ENCODE data around the gene ZNF565. TPM values are rescaled to one million over a fixed set of nuclear protein-coding genes. Genes with fewer than 3 reads are reported as not detected.
A peak's percentile ranks its signal among the peaks of the same experiment; 100 is the strongest.
"Not testable (repeated sequence)": the region's sequence is repeated elsewhere in the genome, so short reads cannot be mapped to it uniquely, and the experiment has no call there.

ZNF565 gene
- total RNA-seq, 1 donor from 2014 or later: 3.8 TPM

DNA sequence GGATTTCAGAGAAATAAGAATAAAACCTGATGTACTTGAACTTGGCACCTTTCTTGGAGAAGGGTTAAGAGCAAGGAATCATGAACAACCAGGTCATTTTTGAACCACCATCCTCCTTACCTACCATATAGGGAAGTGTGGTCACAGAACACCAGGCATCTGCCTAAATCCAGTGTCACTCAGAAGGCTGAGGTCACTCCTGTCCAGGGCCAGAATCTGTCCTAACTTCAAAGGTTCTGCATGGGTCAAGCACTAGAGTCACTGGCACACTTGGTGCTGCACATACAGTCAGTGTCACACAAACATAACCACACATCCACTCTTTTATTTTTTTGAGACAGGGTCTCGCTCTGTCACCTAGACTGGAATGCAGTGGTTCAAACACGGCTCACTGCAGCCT lies 1.6 kb downstream of the ZNF565 start:
- no peak for DNase-seq (ENCODE audit: low read depth in 2 of 2)

DNA sequence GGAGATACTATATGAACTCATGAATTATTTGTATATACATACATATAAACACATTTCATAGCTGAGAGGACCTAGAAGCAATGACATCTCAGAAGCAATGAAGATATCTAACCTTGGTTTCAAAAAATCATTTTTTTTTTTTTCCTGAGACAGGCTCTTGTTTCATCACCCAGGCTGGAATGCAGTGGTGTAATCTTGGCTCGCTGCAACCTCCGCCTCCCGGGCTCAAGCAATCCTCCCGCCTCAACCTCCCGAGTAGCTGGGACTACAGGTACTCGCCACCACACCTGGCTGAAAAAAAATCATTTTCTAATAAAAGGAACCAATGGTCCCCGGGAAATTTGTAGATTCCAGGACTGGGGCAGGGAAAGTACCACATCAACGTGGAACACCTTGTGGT lies 4.0 kb downstream of the ZNF565 start:
- no peak for DNase-seq (ENCODE audit: low read depth in 2 of 2)

DNA sequence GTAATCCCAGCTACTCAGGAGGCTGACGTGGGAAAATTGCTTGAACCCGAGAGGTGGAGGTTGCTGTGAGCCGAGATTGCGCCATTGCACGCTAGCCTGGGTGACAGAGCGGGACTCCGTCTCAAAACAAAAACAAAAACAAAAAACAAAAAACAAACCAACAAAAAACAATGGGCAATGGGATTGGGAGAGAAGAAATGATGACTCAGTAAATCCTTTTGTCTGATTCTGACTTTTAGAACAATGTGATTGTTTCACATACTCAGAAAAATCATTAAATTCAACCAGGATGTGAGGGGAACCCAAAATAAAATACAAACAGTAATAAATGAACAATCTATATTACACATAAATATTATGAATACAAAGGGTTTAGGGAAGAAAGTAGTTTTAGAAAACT lies 5.1 kb downstream of the ZNF565 start:
- no peak for DNase-seq (ENCODE audit: low read depth in 2 of 2)

DNA sequence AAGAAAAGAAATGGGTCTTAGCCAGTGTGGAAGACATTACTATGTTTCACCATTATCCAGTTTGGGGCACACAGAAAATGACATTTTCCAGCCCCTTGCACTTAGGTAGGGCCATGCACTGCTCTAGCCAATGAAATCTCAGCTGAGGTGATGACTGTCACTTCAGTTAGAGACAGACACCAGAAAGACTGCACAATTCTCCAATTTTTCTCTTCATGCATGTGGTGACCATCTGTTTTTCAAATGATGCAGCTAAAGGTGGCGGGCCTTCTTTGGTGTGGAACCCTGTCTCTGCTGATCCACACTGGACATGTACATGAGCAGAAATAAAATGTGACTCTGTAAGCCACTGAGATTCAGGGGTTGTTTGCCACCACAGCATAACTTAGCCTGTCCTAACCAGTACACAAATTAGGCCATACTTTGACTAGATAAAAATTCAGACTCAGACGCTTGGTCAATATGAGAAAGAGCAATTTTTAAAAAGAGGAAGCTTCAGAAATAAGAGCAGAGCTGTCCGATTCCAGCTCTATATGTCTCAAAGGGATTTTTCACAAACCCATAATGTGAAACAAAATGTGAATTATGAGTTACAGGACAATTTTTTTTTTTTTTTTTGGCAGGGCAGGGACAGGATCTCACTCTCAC lies 6.7 kb downstream of the ZNF565 start:
- DNase-seq (ENCODE audit: low read depth in 2 of 2): no peak

DNA sequence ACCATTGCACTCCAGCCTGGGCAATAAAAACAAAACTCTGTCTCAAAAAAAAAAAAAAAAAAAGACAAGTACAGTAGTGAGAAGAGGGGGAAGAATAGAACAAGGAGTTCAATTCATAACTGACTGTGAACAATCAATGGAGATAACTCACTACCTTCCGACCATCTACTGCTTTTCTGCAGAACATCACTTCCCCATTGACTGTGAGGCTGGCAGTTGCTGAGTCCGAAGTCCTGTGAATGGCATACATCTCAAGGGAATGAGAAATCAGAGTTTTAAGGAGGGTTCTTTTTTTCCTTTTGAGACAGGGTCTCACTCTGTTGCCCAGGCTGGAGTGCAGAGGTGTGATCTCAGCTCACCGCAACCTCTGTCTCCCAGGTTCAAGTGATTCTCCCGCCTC lies 11.2 kb downstream of the ZNF565 start:
- DNase-seq (ENCODE audit: low read depth in 2 of 2): no peak

DNA sequence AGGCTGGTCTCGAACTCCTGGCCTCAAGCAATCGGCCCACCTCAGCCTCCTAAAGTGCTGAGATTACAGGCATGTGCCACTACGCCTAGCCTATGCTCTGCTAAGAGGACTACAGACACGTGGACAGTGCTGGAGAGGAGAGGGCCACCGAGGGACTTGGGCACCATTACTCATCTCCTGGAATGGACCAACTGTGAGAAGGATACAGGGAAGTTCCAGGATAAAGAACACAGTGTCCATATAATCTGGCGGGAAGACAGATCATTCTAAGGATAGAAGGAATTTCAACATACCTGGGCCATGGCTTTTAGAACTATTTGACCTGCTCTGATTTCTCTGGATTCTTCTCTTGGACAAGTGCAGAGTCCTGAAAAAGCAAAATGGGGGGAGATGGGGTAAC lies 12.8 kb downstream of the ZNF565 start:
- no peak for DNase-seq (ENCODE audit: low read depth in 2 of 2)

DNA sequence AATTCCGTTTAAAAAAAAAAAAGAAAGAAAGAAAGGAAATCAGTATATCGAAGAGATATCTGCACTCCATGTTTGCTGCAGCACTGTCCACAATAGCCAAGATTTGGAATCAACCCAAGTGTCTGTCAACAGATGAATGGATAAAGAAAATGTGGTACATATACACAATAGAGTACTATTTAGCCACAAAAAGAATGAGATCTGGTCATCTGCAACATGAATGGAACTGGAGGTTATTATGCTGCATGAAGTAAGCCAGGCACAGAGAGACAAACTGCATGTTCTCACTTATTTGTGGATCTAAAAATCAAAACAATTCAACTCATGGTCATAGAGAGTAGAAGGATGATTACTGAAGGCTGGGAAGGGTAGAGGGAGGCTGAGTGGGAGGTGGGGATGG lies 16.3 kb downstream of the ZNF565 start:
- DNase-seq (ENCODE audit: low read depth in 2 of 2): peak in 1 of 2 donors; percentile 22

DNA sequence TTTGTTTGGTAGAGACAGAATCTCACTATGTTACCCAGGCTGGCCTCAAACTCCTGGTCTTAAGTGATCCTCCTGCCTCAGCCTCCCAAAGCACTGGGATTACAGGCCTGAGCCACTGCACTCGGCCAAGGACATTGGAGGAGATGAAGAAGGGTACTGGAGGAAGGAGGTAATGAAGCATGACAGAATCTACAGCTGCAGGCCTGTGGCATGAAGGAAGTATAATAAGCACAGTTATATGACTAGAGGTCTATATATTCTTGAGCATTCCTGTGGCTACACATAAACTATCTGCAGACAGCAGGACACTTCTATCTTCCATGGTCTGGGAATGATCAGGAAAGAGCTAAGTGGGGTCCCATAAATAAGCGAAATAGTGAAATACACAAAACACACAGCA lies 18.2 kb downstream of the ZNF565 start:
- no peak for DNase-seq (ENCODE audit: low read depth in 2 of 2)

DNA sequence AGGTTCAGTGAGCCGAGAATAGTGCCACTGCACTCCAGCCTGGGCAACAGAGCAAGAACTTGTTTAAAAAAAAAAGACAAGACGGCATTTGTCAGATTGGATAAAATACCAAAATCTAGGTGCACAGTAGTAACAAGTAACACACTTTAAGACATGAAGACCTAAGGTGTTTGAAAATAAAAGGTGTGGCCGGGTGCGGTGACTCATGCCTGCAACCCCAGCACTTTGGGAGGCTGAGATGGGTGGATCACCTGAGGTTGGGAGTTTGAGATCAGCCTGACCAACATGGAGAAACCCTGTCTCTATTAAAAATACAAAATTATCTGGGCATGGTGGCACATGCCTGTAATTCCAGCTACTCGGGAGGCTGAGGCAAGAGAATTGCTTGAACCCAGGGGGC lies 27.7 kb downstream of the ZNF565 start:
- not testable (repeated sequence) for DNase-seq (ENCODE audit: low read depth in 2 of 2)

DNA sequence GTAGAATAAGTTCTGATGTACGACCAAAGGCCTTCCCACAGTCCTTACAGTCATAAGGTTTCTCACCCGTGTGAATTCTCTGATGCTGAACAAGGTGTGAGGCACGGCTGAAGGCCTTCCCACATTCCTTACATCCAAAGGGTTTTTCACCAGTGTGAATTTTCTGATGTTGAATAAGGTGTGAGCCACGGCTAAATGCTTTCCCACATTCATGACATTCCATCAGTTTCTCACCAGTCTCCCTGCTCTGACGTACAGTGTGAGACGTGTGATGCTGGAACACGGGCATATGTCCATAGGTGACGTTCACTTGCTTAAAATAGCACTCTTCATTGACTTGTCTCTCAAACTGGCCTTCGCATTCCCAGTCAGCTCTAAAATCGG lies 31.2 kb downstream of the ZNF565 start:
- DNase-seq (ENCODE audit: low read depth in 2 of 2): no peak

DNA sequence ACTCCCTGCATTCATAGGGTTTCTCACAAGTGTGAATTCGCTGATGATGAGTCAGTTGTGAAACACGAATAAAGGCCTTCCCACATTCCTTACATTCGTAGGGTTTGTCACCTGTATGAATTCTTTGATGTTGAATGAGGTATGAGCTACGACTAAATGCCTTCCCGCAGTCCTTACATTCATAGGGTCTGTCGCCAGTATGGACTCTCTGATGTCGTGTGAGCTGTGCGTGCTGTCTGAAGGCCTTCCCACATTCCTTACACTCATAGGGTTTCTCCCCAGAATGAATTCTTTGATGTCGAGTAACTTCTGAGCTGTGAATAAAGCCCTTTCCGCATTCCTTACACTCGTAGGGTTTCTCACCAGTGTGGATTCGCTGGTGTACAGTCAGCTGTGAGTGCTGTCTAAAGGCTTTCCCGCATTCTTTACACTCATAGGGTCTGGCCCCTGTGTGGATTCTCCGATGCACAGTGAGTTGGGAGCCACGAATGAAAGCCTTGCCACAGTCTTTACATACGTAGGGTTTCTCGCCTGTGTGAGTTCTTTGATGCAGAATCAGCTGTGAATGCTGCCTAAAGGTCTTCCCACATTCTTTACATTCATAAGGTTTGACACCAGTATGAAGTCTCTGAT lies 31.7 kb downstream of the ZNF565 start:
- DNase-seq (ENCODE audit: low read depth in 2 of 2): no peak

DNA sequence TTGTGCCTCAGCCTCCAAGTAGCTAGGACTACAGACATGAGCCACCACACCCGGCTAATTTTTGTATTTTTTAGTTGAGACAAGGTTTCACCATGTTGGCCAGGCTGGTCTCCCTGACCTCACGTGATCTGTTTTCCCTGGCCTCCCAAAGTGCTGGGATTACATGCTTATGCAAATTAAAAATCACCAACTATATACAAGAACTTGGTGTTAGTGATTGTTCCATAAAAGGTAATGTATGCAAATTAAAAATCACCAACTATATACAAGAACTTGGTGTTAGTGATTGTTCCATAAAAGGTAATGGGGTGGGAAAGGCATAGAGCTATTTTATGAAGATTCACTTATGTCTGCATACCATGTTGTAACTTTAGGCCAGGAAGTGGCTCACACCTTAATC lies 35.4 kb downstream of the ZNF565 start:
- DNase-seq (ENCODE audit: low read depth in 2 of 2): not testable (repeated sequence)

DNA sequence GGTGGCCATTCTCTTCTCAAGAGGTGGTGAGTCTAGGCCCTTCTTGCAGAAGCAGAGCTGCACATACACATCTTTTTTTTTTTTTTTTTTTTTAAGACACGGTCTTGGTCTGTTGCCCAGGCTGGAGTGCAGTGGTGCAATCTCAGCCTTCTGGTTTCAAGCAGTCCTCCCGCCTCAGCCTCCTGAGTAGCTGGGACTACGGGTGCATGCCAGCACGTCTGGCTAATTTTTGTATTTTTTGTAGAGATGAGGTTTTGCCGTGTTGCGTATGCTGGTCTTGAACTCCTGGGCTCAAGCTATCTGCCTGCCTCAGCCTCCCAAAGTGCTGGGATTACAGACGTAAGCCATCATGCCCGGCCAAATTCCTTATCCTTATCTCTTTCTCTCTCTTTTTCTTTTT lies 40.6 kb downstream of the ZNF565 start:
- not testable (repeated sequence) for DNase-seq (ENCODE audit: low read depth in 2 of 2)

DNA sequence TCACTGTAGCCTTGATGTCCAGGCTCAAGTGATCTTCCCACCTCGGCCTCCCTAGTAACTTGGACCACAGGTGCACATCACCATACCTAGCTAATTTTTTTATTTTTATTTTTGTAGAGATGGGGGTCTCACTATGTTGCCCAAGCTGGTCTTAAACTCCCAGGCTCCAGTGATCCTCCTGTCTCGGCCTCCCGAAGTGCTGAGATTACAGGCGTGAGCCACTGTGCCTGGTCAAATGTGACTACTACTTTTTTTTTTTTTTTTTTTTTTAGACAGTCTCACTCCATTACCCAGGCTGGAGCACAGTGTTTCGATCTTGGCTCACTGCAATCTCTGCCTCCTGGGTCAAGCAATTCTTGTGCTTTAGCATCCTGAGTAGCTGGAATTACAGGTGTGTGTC lies 41.6 kb downstream of the ZNF565 start:
- DNase-seq (ENCODE audit: low read depth in 2 of 2): no peak

DNA sequence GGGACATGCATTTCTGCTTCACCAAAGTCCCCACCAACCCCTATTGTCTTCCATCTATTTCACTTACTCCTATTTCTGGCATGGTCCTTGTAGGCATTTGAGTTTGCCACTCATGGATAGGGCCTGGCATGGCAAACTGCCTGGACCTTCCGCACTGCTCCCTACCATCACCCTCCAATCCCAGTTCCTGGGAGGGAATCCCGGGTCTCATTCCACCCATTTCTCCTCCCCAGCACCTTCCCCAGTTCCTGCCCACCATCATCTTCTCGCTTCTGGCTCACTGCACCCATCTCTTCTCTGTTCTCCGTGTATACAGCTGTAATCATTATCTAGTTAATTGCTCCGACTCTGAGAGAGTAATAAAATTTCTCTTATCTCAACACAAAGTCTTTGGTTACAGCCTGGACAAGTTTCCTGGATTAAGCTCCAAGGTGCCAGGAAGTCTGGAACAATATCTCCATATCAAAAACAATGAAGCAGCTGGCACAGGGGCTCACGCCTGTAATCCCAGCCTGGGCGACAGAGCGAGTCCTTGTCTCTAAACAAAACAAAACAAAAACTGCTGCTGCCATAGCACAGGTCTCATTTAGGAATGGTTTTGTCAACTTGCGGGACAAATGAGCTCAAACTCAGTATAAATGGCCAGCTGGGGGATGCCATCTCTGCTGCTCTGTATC lies 45.2 kb downstream of the ZNF565 start:
- DNase-seq (ENCODE audit: low read depth in 2 of 2): peak; percentile 60 to 63

DNA sequence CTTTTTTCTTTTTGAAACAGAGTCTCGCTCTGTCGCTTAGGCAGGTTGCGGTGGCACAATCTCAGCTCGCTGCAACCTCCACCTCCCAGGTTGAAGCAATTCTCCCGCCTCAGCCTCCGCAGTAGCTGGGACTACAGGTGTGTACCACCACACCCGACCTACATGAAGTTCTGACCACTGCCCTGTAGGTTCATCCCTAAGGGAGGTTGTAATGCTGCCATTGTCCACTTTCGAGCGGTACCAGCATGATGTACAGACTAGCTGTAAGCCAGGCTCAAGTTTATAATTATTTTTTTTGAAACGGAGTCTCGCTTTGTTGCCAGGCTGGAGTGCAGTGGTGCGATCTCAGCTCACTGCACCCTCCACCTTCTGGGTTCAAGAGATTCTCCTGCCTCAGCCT lies 50.7 kb downstream of the ZNF565 start:
- DNase-seq (ENCODE audit: low read depth in 2 of 2): no peak

DNA sequence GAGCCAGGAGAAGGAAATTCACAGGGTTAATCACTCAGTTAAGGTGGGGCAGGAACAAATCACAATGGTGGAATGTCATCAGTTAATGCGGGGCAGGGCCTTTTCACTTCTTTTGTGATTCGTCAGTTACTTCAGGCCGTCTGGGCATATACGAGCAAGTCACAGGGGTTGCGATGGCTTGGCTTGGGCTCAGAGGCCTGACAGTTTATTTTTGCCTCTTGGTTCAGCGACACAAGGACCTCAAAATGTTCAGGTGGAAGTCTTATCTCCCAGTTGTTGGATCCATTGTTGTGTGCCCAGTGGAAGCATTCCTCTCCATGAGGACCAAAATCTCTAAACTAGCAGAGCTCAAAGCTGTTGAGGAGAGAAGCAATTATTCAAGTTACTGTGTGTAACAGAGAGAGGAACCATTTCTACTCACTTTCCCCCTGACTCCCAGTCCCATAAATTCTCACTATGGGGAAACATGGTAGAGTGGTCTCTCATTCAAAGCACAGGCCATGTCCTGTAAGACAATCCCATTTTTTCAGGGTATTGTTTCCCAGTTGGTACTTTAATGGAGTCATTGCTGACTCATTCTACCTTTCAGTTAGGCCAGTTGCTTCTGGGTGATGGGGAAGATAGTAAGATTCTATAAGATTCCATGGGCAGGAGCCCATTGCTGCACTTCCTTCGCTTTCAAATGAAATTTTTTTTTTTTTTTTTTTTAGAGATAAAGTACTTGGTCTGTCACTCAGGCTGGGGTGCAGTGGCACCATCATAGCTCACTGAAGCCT lies 53.5 kb downstream of the ZNF565 start:
- DNase-seq (ENCODE audit: low read depth in 2 of 2): no peak

DNA sequence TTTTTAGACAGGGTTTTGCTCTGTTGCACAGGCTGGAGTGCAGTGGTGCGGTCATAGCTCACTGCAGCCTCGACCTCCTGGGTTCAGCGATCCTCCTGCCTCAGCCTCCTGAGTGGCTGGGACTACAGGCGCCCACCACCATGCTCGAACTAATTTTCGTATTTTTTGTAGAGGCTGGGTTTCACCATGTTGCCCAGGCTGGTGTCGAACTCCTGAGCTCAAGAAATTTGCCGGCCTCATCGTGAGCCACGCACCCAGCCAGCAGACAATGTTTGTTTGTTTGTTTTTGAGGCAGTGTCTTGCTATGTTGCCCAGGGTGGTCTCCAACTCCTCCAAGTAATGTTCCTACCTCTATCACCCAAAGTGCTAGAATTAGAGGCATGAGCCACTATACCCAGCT lies 61.3 kb downstream of the ZNF565 start:
- DNase-seq (ENCODE audit: low read depth in 2 of 2): no peak

DNA sequence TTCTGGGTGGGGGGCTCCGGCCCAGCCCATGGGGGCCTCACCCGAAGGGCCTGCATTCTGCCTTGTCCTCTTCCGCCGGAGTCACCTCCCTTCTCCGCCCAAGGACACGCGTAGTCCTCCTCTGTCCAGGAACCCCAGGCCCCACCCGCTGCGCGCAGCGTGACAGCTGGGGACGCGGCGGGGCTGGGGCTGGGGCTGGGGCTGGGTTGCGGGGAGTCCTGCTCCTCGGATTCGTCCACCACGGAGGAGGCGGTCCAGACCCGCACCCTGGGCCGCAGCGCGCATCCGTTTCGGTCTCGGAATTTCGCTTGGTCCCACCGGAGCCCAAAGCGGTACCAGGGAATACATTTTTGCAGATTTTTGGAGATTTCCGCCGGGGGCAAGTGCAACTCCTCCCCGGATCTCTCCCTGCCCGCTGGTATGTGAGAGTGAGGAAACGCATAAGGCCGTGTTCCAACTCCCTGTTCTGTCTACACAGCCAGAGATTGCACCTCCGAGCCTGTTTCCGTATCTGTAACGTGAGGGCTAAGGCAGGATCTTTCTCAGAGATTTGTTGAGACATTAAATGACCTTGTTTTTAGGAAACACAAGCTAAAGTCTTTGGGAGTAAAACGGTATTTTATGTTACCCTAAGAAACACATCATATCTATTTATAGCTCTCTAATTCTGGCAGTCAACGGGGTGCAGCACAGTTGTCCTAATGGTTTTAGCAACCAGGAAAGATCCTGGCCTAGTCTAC lies 61.9 kb downstream of the ZNF565 start, which contains the start of gene COX7A1:
TSS of gene COX7A1 (minus strand) at position 96 of the 740 bp plus-strand sequence. CDS start at position 56, 40 bp downstream.
- DNase-seq (ENCODE audit: low read depth in 2 of 2): peak; percentile 45 to 58

DNA sequence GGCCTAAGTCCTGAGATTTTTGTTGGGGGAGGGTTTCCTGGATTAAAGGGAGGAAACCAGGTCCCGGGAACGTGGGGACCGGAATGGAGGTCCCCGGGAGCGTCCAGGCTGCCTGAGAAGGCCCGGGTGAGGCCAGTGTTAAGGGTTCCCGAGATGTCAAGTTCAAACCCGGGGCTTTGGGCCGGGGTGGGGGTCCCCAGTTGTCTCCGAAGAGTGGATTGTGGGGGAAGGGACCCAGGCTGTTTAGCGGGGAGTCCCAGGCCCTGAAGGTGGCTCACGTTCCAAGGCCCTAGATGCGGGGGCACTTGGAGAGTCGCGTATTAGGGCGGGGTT lies 62.5 kb downstream of the ZNF565 start:
- peak in 1 of 2 donors; percentile 15 for DNase-seq (ENCODE audit: low read depth in 2 of 2)
